BLaER1 (cell line): ENCODE measurements around the gene FGD1.
A peak's percentile ranks its signal among the peaks of the same experiment; 100 is the strongest.

Experiments used
- H3K27ac ChIP-seq: shearing (Covaris generic); formaldehyde crosslinking; 2 replicates; pipeline ENCODE4 v1.8.1; 2022
- H3K27me3 ChIP-seq: shearing (Covaris generic); formaldehyde crosslinking; 2 replicates; pipeline ENCODE4 v1.8.1; 2022
- H3K36me3 ChIP-seq: shearing (Covaris generic); formaldehyde crosslinking; 2 replicates; pipeline ENCODE4 v1.8.1; 2022
- H3K4me1 ChIP-seq: shearing (Covaris generic); formaldehyde crosslinking; 2 replicates; pipeline ENCODE4 v1.8.1; 2022
- H3K4me2 ChIP-seq: shearing (Covaris generic); formaldehyde crosslinking; 2 replicates; pipeline ENCODE4 v1.8.1; 2022
- H3K4me3 ChIP-seq: shearing (Covaris generic); formaldehyde crosslinking; 2 replicates; pipeline ENCODE4 v1.8.1; 2022
- H3K9ac ChIP-seq: shearing (Covaris generic); formaldehyde crosslinking; 2 replicates; pipeline ENCODE4 v1.8.1; 2022
- H3K9me3 ChIP-seq: shearing (Covaris generic); formaldehyde crosslinking; 2 replicates; pipeline ENCODE4 v1.8.1; 2022
- H4K20me1 ChIP-seq: shearing (Covaris generic); formaldehyde crosslinking; 2 replicates; pipeline ENCODE4 v1.8.1; 2022
- Cebpa-rat ChIP-seq: shearing (Covaris generic); IDR thresholded peaks from 2 replicates; pipeline ENCODE4 v1.8.1; 2022

FGD1 gene

DNA sequence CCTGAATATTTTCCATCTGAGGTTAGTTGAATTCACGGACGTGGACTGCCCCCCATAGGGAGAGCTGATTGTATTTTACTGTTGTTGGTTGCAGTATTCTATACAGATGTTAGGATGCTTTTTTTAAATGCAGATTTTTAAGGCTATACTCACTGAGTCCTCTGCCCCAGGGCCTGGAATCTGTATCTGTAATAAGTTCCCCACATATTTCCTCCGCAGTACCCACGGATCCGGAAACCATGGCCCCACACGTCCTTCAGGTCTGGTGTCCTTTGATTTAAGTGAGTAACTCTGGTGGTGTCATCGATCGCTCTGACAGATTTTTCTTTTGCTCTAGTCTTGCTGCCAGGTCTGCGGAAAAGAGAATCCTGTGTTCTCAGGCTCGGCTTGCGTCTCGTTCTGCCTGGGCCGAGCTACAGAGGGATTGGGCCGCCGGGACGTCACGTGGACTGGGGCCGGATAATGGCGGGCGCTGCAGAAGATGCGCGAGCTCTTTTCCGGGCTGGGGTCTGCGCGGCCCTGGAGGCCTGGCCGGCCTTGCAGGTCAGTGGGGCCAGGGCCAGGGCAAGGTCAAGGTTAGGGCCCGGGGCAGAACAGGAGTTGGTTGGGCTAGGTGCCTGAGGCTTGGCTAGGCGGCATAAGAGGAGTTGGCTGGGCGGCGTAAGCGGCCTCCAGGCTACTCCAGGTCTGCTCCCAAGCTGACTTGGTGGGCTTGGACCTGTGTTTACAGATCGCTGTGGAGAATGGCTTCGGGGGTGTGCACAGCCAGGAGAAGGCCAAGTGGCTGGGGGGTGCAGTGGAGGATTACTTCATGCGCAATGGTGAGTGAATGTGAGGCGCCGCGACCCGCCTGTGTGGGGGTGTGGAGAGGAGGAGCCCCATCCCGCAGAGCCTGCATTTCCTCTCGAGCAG is 55.8 kb downstream of the FGD1 start, which contains the start of gene TSR2:
Gene TSR2, plus strand, starts transcription at position 445 of the 912 bp plus-strand sequence. Its CDS starts 18 bp downstream, at position 463.
- Histone ChIP-seq H3K9me3 (0 out of 2 replicates have a peak, but pooled peaks cover 3% of the 10 kb centered on the region), H3K27ac (peak within 1 kb of the TSS; percentile 78), H3K36me3 (peaks cover 22% of the 10 kb centered on the region), H3K4me3 (peak within 1 kb of the TSS; percentile 83), H3K9ac (peak within 1 kb of the TSS; percentile 83), H3K4me1 (peaks cover 18% of the 10 kb centered on the region), H4K20me1 (peaks cover 50% of the 10 kb centered on the region), H3K4me2 (peak within 1 kb of the TSS; percentile 80), H3K27me3 (peaks cover 63% of the 10 kb centered on the region)
- TF ChIP-seq Cebpa-rat = no peak

DNA sequence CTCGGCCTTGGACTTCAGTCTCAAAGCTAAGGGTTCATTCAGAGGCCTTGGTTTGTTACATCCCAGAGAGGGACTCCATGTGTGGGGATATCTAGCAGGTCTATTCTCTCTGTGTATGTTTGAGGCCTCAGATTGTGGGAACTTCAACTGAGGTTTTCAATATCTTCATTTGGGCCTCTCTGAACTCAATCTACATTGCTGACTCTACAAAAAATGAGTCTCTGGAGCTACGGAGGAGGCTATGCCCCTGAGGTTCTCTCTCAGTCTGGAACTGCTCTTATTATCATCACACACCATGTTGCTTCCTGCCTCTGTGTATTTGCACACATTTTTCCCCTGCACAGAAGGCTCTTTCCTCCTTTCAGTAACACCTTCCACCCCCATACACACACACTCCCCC is 60.9 kb downstream of the FGD1 start:
- Histone ChIP-seq H3K9ac (no peak overlapping the region), H3K4me2 (no peak overlapping the region), H3K27ac (no peak overlapping the region), H4K20me1 (no peaks in the 10 kb centered on the region), H3K4me3 (no peak overlapping the region), H3K27me3 (peaks cover 43% of the 10 kb centered on the region), H3K36me3 (no peaks in the 10 kb centered on the region), H3K9me3 (no peaks in the 10 kb centered on the region), H3K4me1 (peaks cover 4% of the 10 kb centered on the region; the same call in 1 of the 2 replicates)
- TF ChIP-seq Cebpa-rat = no peak

DNA sequence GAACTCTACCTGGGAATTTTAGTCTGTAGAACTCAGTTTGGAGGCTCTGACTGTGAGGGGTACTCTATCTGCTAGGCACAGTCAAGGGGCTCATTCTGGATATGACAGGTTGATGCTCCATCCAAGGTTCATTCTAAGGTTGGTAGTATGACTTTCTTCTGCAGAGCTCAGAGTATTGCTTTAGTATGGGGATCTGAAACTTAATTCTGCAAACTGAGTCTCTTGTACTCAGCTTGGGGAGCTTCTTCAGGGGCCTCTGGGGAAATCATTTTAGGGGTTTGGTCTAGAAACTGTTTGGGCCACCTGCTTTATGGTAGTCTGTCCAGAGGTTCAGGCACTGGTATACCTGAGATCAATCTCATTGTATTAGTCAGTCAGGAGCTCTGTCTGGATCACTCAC is 65.5 kb downstream of the FGD1 start:
- Histone ChIP-seq H4K20me1 (no peaks in the 10 kb centered on the region), H3K4me1 (no peaks in the 10 kb centered on the region), H3K9me3 (no peaks in the 10 kb centered on the region), H3K4me3 (no peak overlapping the region), H3K27me3 (peaks cover 46% of the 10 kb centered on the region), H3K4me2 (no peak overlapping the region), H3K36me3 (no peaks in the 10 kb centered on the region), H3K27ac (no peak overlapping the region), H3K9ac (no peak overlapping the region)
- no peak for TF ChIP-seq Cebpa-rat

DNA sequence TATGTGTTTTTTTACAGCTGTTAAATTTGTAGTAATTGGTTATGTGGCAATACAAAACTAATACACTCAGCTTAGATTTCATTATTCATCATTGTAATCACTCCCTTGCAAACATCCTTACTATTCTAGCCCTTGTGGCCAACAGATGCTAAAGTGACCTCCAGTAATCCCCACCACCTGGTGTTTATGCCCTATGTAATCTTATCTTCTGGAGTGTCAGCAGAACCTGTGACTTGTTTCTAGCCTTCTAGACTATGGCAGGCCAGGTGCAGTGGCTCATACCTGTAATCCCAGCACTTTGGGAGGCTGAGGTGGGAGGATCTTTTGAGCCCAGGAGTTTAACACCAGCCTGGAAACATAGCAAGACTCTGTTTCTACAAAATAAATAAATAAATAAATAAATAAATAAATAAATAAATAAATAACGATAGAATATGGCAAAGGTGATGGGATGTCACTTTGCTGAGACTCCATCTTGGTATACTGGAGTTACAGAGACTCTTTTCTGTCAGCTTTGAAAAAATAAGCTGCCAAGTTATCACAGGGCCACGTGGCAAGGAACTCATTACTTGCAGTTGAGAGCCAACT is 68.1 kb downstream of the FGD1 start:
- Histone ChIP-seq H3K4me2 (no peak overlapping the region), H3K4me1 (no peaks in the 10 kb centered on the region), H3K36me3 (no peaks in the 10 kb centered on the region), H4K20me1 (no peaks in the 10 kb centered on the region), H3K4me3 (no peak overlapping the region), H3K9ac (no peak overlapping the region), H3K9me3 (no peaks in the 10 kb centered on the region), H3K27me3 (peaks cover 42% of the 10 kb centered on the region), H3K27ac (no peak overlapping the region)
- no peak for TF ChIP-seq Cebpa-rat

DNA sequence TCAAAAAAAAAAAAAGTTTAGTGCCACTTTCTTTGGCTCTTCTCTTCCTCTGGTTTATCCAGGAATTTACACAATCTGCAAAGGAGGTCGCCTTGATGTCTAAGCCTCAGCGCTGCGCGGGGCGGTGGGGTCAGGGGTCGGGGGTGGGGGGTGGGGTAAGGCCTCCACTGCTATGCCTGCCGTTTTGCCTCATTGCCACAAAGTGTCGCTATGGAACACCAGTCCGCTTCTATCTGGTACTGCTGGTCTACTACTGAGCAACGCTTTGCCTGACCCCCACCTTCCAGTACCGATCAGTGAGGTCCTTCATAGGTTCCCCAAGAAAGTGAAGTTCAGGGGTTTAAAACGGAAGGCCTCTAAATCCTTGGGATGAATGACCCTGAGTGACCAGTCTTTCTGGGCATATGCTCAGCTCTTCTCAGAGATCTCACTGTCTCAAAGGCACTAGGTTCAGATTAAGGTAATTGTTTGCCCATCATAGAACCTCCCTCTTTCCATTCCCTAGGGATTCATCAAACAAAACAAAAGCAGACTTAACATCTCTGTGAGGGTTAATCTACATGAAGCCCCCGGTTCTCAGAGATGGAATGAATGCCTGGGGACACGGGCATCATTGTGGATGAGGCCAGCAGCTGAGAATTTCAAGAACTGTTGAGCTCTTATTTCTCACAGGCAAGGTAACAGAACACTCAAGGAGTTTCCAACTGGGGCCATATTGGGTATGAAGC is 72.7 kb downstream of the FGD1 start:
- Histone ChIP-seq H3K9me3 (no peaks in the 10 kb centered on the region), H3K9ac (no peak overlapping the region), H3K27me3 (peaks cover 78% of the 10 kb centered on the region), H3K36me3 (no peaks in the 10 kb centered on the region), H3K4me3 (no peak overlapping the region), H3K4me2 (no peak overlapping the region), H3K4me1 (no peaks in the 10 kb centered on the region), H3K27ac (no peak overlapping the region), H4K20me1 (no peaks in the 10 kb centered on the region)
- no peak for TF ChIP-seq Cebpa-rat

DNA sequence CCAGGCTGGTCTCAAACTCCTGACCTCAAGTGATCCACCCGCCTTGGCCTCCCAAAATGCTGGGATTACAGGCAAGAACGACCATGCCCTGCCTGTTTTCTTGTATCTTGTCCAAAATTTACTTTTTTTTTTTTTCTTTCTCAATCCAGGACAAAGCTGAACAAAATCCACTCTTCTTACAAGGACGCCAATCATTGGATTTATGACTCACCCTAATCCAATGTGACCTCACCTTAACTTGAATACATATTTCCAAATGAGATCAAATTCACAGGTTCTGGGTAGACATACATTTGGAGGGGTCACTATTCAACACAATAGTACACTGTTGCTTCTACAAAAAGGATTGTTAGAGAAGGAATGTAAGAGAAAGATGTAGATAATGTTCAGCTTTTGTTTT is 73.9 kb downstream of the FGD1 start:
- no peaks in the 10 kb centered on the region for H4K20me1 ChIP-seq

DNA sequence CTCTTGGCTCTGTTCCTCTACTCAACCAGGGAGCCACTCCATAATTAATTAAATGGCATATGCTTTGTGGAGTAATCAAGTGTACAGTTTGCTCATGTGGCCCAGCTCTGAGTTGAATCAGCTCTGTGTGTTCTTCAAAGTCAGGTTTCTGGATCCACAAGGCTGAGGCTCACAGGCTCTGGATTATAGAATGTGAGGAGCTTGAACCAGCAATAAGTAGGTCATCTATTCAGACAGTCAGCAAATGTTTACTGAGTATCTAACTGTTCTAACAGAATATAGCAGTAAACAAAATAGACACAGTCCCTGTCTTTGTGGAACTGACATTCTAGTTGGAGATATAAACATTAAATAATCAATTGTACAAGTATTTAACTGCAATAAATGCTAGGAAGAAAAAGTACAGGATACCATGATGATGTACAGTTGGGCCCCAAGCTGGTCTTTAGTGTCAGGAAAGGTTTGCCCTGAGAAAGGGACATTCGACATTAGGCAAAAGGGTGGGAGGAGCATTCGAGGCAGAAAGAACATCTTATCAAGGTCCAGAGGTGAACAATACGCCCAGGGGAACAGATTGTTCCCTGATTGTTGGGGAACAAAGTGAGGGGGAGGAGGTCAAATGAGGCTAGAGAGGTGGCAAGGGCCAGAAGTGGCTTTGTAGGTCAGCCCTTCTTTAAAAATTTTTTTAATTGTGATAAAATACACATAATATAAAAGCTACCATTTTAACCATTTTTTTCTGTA is 76.3 kb downstream of the FGD1 start:
- Histone ChIP-seq H4K20me1 (peaks cover 18% of the 10 kb centered on the region; the same call in 1 of the 2 replicates), H3K4me2 (no peak overlapping the region), H3K27ac (no peak overlapping the region), H3K36me3 (no peaks in the 10 kb centered on the region), H3K9me3 (no peaks in the 10 kb centered on the region), H3K4me3 (no peak overlapping the region), H3K4me1 (peaks cover 17% of the 10 kb centered on the region), H3K9ac (no peak overlapping the region), H3K27me3 (peaks cover 85% of the 10 kb centered on the region)
- TF ChIP-seq Cebpa-rat = no peak

More for the DNA sequence above, 73.9 kb downstream of the FGD1 start:
- Histone ChIP-seq H3K9ac (no peak overlapping the region), H3K36me3 (no peaks in the 10 kb centered on the region), H3K9me3 (no peaks in the 10 kb centered on the region), H3K27me3 (peaks cover 78% of the 10 kb centered on the region), H3K4me2 (no peak overlapping the region), H3K4me3 (no peak overlapping the region), H3K4me1 (no peaks in the 10 kb centered on the region), H3K27ac (no peak overlapping the region)
- no peak for TF ChIP-seq Cebpa-rat

DNA sequence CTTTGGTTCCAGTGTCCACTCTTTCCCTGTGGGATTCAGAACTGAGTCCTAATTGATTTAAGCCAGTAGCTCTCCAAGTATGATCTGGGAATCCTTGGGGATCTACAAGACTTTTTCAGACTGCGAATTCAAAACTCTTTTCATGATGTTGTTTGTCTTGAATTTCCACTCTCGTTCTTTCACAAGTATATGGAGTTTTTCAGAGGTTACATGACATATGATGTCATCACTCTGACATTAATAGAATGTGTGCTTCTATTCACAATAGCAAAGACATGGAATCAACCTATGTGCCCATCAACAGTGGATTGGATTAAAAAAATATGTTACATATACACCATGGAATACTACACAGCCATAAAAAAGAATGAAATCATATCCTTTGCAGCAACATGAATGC is 79.1 kb downstream of the FGD1 start:
- Histone ChIP-seq H3K4me3 (no peak overlapping the region), H3K4me2 (no peak overlapping the region), H3K27me3 (peaks cover 93% of the 10 kb centered on the region), H3K36me3 (no peaks in the 10 kb centered on the region), H3K9ac (no peak overlapping the region), H3K4me1 (peaks cover 28% of the 10 kb centered on the region), H3K27ac (no peak overlapping the region), H4K20me1 (peaks cover 31% of the 10 kb centered on the region; the same call in 1 of the 2 replicates), H3K9me3 (no peaks in the 10 kb centered on the region)
- TF ChIP-seq Cebpa-rat = no peak

DNA sequence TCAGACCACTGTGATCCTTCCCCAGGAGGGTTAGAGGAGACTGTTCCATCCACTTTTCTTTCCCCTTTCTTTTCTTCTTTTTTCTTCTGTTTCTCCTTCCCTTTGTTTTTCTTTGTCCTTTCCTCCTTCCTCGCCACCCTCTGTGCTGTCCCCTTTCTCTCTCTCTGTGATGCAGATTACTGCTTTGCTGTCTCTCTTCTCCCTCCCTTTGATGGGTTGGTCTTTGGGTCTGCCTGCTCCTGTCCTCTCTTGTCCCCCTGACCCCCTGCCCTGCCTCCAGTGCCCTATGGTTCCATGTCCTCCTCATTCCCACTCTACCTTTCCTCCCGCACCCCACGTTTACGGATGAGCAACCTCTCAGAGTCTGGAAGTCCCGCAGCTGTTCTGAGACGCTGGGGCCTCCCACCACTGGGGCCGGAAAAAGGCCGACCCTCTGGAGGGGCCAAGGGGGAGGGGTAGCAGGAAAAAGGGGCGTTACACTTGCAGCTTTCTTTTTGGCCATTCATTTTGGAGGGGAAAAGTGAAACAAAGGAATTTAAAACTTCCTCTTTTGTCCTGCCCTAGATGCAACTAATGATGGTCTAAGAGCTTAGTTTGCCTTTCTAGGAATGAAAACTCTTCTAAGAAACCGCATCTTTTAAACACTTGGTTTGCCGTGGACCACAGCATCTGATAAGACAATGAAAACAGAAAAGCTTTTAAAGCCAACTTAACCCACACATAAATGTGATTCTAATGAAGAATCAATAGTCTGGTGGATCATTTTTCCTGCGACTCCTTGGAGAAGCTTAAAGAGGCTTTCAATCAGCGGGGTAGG is 80.3 kb downstream of the FGD1 start:
- Histone ChIP-seq H3K36me3 (no peaks in the 10 kb centered on the region), H3K27me3 (peaks cover 93% of the 10 kb centered on the region), H3K4me3 (no peak overlapping the region), H3K9ac (no peak overlapping the region), H4K20me1 (peaks cover 34% of the 10 kb centered on the region; the same call in 1 of the 2 replicates), H3K4me2 (peak overlapping the region; percentile 61), H3K27ac (no peak overlapping the region), H3K9me3 (no peaks in the 10 kb centered on the region), H3K4me1 (peaks cover 28% of the 10 kb centered on the region)
- TF ChIP-seq Cebpa-rat = no peak
